HepG2 (cell line): ENCODE data around the gene CNN3. TPM values are rescaled to one million over a fixed set of nuclear protein-coding genes. Genes with fewer than 3 reads are reported as not detected.

ENCODE experiments used
- ATAC-seq: fragments of 200-7000 bp; cut with Tn5 transposase; 3 replicates; pipeline ENCODE4 v1.9.1; 2020; ENCODE audit warnings: mild to moderate bottlenecking, moderate library complexity
- BruUV-seq: library from RNA; stranded (reverse); fragments of 400-500 nt; replicated peaks from 2 replicates; lab custom pipeline; 2021; lab: Mats Ljungman, UMichigan
- CTCF ChIA-PET: fragments of 300-600 bp; formaldehyde crosslinking; extraction: SDS; loops from one replicate; lab custom pipeline; 2021; ENCODE audit warnings: low total read pairs, inconsistent platforms, low intra/inter-chr PET ratio; lab: Yijun Ruan, JAX
- POLR2A ChIA-PET: fragments of 350-600 bp; sonication (Branson Sonifier 250); formaldehyde crosslinking; loops from one replicate; lab custom pipeline; 2020; ENCODE audit warnings: antibody characterized with exemption, inconsistent platforms; lab: Yijun Ruan, JAX
- DNase-seq: peaks from one replicate; pipeline ENCODE4 v3.0.0-alpha.2; 2015; ENCODE audit warnings: low spot score
- FAIRE-seq: peaks from 3 replicates; lab custom pipeline; 2011; peaks lifted over from hg19 to GRCh38; lab: Jason Lieb, UNC
- H2AFZ ChIP-seq: one replicate; pipeline ENCODE4 v1.6.1; 2011; ENCODE audit warnings: low read length, inconsistent platforms
- H3K27ac ChIP-seq: fragments of 300-600 bp; 3 replicates; pipeline ENCODE4 v1.8.0; 2011; ENCODE audit warnings: mixed run types, mild to moderate bottlenecking, mixed read lengths, low read length, inconsistent platforms; ENCODE audit not compliant: insufficient read depth; ENCODE audit errors: extremely low read length
- H3K27me3 ChIP-seq, 2 experiments: fragments of 200-600 bp in 1 of 2; 2 replicates in 1 of 2; 3 replicates in 1 of 2; pipeline versions ENCODE4 v1.6.0 to v1.8.0; 2011; ENCODE audit warnings: low read length in 2 of 2, mild to moderate bottlenecking in 2 of 2, moderate library complexity in 2 of 2, inconsistent platforms in 1 of 2; ENCODE audit not compliant: insufficient read depth in 2 of 2, control insufficient read depth in 1 of 2
- H3K36me3 ChIP-seq, 2 experiments: fragments of 200-600 bp in 1 of 2; replicated peaks in 1 of 2; 2 replicates in 1 of 2; 3 replicates in 1 of 2; pipeline versions ENCODE4 v1.5.1 to v1.8.0; 2011; ENCODE audit warnings: low read length in 2 of 2, inconsistent platforms in 1 of 2; ENCODE audit not compliant: insufficient read depth in 2 of 2, control insufficient read depth in 1 of 2
- H3K4me1 ChIP-seq: 2 replicates; pipeline ENCODE4 v1.5.1; 2012; ENCODE audit warnings: low read length, inconsistent platforms; ENCODE audit not compliant: insufficient read depth
- H3K4me2 ChIP-seq: 2 replicates; pipeline ENCODE4 v1.6.0; 2011; ENCODE audit warnings: low read depth, low read length, inconsistent platforms
- H3K4me3 ChIP-seq, 3 experiments: fragments of 200-600 bp in 1 of 3; sonication (generic), shearing (Covaris generic) in 1 of 3; replicated peaks in 1 of 3; 2 replicates each; pipeline ENCODE4 v1.5.1; 2011 to 2016; ENCODE audit warnings: low read length in 3 of 3, inconsistent platforms in 2 of 3, low read depth in 2 of 3, mild to moderate bottlenecking in 2 of 3, control low read depth in 1 of 3, mixed read lengths in 1 of 3; ENCODE audit not compliant: insufficient read depth in 1 of 3
- H3K79me2 ChIP-seq: one replicate; pipeline ENCODE4 v1.6.1; 2011; ENCODE audit warnings: low read length, inconsistent platforms; ENCODE audit not compliant: insufficient read depth
- H3K9ac ChIP-seq: 2 replicates; pipeline ENCODE4 v1.6.0; 2011; ENCODE audit warnings: mild to moderate bottlenecking, low read depth, low read length, inconsistent platforms; ENCODE audit not compliant: insufficient read depth
- H3K9me3 ChIP-seq: 2 replicates; pipeline ENCODE4 v1.5.1; 2012; ENCODE audit warnings: mild to moderate bottlenecking, low read length
- H4K20me1 ChIP-seq: 2 replicates; pipeline ENCODE4 v1.6.0; 2011; ENCODE audit warnings: inconsistent platforms, mild to moderate bottlenecking, low read length, moderate library complexity; ENCODE audit not compliant: insufficient read depth
- DMTF1 ChIP-seq: sonication (generic); formaldehyde crosslinking; IDR thresholded peaks from 2 replicates; pipeline ENCODE4 v1.4.0; 2020; ENCODE audit warnings: mild to moderate bottlenecking, missing genetic modification reagents
- ESRRA ChIP-seq: sonication (generic); formaldehyde crosslinking; IDR thresholded peaks from 2 replicates; pipeline ENCODE4 v1.5.1; 2020; ENCODE audit warnings: mild to moderate bottlenecking, low read depth, missing genetic modification reagents
- HNF1A ChIP-seq, 2 experiments: sonication (generic) in 1 of 2; formaldehyde crosslinking in 1 of 2; IDR thresholded peaks; 2 replicates each; pipeline versions ENCODE4 v1.4.0 to v1.6.1; 2016 to 2020; ENCODE audit warnings: borderline replicate concordance in 1 of 2, low read depth in 1 of 2, mild to moderate bottlenecking in 1 of 2, missing genetic modification reagents in 1 of 2
- KIAA2018 ChIP-seq: sonication (generic); formaldehyde crosslinking; IDR thresholded peaks from 2 replicates; pipeline ENCODE4 v1.5.0; 2020; ENCODE audit warnings: mild to moderate bottlenecking, missing genetic modification reagents, borderline replicate concordance
- RFX5 ChIP-seq: IDR thresholded peaks from 2 replicates; pipeline ENCODE4 v1.6.1; 2011; ENCODE audit warnings: low read depth, low read length, improper control_type of control experiment
- SYNCRIP ChIP-seq: fragments of 200-400 bp; formaldehyde crosslinking; IDR thresholded peaks from 2 replicates; pipeline ENCODE4 v1.6.1; 2018; ENCODE audit warnings: mild to moderate bottlenecking, low read depth, low read length; ENCODE audit not compliant: insufficient read depth
- ZFYVE20 ChIP-seq: sonication (generic); formaldehyde crosslinking; IDR thresholded peaks from 2 replicates; pipeline ENCODE4 v1.8.0; 2023; ENCODE audit warnings: low read depth, mild to moderate bottlenecking, moderate library complexity, missing genetic modification reagents, borderline replicate concordance
- WGBS: methylation state at CpG from one replicate; pipeline ENCODE4 v1.1.6; 2017; ENCODE audit warnings: low lambda C conversion rate; 5-methylcytosine and 5-hydroxymethylcytosine counted together
- in situ Hi-C: cut with HindIII; loops from 2 replicates; pipeline ENCODE4 v1.10.0; 2017; ENCODE audit warnings: low pct_unique_long_range_greater_than_20kb; ENCODE audit not compliant: extremely low pct_ligation_motif_present
- intact Hi-C: fragments of 100-400 bp; cut with micrococcal nuclease; formaldehyde crosslinking; loops from one replicate; pipeline ENCODE4 v1.10.0; 2022; ENCODE audit not compliant: unreplicated experiment
- polyA plus RNA-seq, 8 experiments: library from polyadenylated mRNA; depleted of rRNA in 3 of 8; stranded (reverse) in 7 of 8; unstranded in 1 of 8; fragments of >200 nt; fragmentation: Illumina TruSeq in 4 of 8; extraction: Trizol in 4 of 8; gene quantifications; 2 replicates each; pipeline versions ENCODE4 v1.2.1 to v1.2.3, GENCODE V29; 2011 to 2016; ENCODE audit warnings: low read depth in 4 of 8, missing spikeins in 1 of 8, mixed read lengths in 1 of 8; ENCODE audit not compliant: insufficient read depth in 1 of 8
- total RNA-seq, 5 experiments: library from RNA; depleted of rRNA; stranded (reverse); fragments of >200 nt; fragmentation: Illumina TruSeq; extraction: Trizol; gene quantifications; 2 replicates each; pipeline ENCODE4 v1.2.3, GENCODE V29; 2016; ENCODE audit warnings: low read depth in 1 of 5

The CNN3 gene
- total and polyA plus RNA-seq, 2 of the 13 experiments (the other 11 are each of a cell fraction or from before 2014, with no cell fraction given) = 113 to 223 TPM

DNA sequence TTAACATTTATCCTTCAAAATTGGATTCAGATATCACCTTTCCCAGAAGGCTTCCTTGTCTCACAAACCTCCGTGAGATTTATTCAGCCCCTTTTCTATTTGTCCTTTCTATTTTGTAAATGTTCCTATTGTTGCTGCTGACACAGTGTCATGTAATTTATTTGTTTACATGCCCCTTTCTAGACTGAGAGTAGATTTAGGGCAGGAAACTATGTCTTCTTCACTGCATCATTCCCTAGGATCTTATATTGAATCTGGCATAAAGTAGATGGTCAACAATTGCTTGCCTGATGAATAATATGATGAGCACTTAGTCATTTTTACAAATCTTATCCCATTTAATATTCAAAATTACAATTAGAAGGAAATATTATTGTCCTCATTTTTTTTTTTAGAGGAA, 8.1 kb upstream of the CNN3 start (continued):
- TF ChIP-seq KIAA2018 (CRISPR knock-in tag) (no peak), ZFYVE20 (CRISPR knock-in tag) (no peak), SYNCRIP (no peak)

GRCh38 chr1:94934551-94934950, 7.6 kb upstream of the CNN3 start:
- in situ Hi-C loops (no loop called here), intact Hi-C loops (no loop called here)
- 98% methylated on average over 2 of the region's 2 CpGs for WGBS
- Histone ChIP-seq H3K36me3 (peaks cover 0 to 6% of the 10 kb centered on the region in 2 experiments; a peak in 1 of 5 replicates), H3K4me3 (no peak overlapping the region), H3K4me1 (peaks cover 29% of the 10 kb centered on the region), H2AFZ (no peak overlapping the region), H3K9me3 (no peaks in the 10 kb centered on the region), H3K27me3 (no peaks in the 10 kb centered on the region), H4K20me1 (no peaks in the 10 kb centered on the region), H3K4me2 (no peak overlapping the region), H3K9ac (no peak overlapping the region), H3K79me2 (peaks cover 18% of the 10 kb centered on the region), H3K27ac (no peak overlapping the region)
- CTCF ChIA-PET = no interaction called here
- ATAC-seq (no peak), FAIRE-seq (no peak), DNase-seq (no peak)
- no TSS peak for BruUV-seq
- POLR2A ChIA-PET = no interaction called here
- no peak for TF ChIP-seq RFX5
- TF ChIP-seq HNF1A (IDR thresholded peaks at IDR 0.05; ENCODE audit: low read depth) = no peak
- no peak for TF ChIP-seq HNF1A (CRISPR knock-in tag; IDR thresholded peaks at IDR 0.05; ENCODE audit: borderline replicate concordance)
- no peak for TF ChIP-seq DMTF1 (CRISPR knock-in tag)
- TF ChIP-seq ESRRA (CRISPR knock-in tag) = no peak
